ENCODE data around the gene FSTL5.

The FSTL5 gene

DNA sequence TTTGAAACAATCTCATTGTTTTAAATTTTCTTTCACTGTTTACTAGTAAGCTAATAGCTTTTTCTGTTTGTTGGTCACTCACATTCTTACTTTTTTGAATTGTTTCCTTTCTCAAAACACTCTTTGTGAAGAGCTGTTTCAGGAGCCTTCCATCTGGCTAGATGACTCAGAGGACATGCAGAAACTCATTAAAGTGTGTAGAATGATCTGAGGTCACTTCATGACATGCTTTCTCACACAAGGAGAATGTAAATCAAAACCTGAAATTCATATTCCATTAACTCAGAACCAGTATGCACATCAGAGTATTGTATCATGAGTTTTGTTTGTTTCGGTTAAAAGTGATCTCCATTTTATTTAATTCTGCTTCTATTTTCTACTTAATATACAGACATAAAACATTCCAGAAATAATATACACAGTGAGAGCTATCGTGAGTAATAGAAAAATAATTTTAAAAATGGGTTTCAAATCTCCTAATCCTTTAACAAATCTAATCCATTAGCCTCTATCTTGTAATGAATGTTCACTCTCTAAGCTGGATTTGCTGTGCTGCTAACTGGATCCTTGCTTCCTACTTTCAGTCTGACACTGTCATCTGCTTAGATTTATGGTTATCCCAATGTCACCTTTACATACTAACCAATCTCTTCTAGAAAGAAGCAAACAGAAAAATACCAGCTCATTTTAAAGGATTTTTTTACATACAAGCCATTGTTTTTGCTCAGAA is 449.6 kb downstream of the FSTL5 start:
- no peak for DNase-seq (ENCODE audit: low read depth, low spot score)

DNA sequence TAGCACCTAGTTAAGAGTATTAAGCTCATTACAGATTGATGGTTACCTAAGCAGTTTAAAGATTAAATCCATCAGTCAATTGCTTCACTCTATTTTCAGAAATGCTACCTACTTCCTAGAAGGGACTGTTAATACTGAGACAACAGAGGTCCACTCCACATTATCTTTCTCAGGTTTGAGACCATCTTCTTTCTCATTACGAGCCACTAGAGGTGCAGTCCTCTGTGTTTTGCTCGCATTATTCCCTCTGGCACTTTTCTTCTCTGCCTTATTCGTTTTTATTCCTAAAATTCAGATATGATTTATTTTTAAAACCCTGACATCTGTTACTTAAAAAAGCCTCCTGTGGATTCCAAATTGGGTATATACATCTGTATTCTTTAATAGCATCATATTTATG is 459.1 kb downstream of the FSTL5 start:
- DNase-seq (ENCODE audit: low read depth, low spot score): no peak

DNA sequence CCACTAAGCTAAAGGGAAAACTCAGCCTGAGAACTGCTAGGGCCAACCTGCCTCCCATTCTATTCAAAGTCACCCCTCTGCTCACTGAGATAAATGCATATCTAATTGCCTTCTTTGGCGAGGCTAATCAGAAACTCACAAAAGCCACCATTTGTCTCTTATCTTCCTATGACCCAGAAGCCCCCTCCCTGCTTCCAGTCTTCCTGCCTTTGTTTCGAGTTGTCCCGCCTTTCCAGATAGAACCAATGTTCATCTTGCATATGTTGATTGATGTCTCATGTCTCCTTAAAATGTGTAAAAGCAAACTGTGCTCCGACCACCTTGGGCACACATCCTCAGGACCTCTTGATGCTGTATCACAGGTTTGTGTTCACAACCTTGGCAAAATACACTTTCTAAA is 459.8 kb downstream of the FSTL5 start:
- no peak for DNase-seq (ENCODE audit: low read depth, low spot score)

DNA sequence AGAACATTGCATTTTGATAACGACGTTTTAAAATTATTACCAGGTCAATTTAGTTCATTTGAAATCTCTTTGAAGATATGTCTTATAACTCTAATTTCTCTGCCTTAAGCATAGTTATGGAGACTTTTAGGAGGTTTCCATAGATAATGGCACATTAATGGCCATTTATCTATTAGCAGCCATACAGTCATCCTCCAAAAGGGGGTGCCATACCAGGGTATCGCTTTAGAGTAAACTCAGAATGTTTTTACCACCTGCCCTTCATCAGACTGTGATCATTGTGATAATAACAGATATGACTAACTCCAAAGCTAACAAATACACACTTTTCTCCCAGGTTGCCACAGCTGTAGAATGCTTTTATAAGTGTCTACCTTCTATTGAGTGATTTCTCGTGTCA is 461.5 kb downstream of the FSTL5 start:
- DNase-seq (ENCODE audit: low read depth, low spot score): no peak

DNA sequence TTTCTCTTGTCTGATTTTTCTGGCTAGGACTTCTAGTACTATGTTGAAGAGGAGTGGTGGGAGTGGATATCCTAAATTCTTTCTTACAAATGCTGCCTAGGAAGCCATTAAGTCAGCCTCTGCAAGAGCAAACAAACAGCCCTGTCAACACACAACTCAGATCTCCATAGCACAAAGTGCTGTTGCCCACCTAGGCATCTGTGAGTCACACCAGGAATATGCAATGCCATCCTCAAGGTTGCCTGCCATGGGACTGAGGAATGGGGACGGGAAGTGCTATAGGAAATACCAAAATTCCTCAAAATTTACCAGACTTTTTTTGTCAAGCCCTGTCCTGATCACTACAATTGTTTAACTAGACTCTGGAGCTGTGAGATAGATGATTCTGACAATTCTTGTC is 466.9 kb downstream of the FSTL5 start:
- no peak for DNase-seq (ENCODE audit: low read depth, low spot score)

DNA sequence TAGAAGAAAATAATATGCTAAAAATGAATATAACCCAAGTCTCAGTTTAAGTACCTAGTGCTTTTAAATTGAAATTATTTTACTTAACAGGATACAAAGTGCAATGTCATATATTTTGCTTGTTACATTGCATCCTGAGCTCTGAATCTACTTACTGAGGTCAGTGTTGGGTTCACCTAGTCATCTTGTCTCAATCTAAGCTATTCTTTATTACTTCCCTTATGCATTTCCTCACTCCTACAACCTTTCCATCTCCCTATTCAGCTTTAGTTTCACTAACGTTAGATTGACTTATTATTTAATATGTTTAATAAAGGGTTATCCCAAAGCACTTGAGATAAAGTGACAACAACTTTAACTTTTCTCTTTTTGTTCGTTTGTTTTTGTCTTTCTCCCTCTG is 483.7 kb downstream of the FSTL5 start:
- DNase-seq (ENCODE audit: low read depth, low spot score): no peak

DNA sequence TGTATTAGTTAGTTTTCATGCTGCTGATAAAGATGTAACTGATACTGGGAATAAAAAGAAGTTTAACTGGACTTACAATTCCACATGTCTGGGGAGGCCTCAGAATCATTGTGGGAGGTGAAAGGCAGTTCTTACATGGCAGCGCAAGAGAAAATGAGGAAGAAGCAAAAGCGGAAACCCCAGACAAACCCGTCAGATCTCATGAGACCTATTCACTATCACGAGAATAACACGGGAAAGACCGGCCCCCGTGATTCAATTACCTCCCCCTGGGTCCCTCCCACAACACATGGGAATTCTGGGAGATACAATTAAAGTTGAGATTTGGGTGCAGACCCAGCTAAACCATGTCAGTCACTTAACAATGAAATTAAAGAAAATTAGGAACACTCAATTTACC is 499.1 kb downstream of the FSTL5 start:
- no peak for DNase-seq (ENCODE audit: low read depth, low spot score)

DNA sequence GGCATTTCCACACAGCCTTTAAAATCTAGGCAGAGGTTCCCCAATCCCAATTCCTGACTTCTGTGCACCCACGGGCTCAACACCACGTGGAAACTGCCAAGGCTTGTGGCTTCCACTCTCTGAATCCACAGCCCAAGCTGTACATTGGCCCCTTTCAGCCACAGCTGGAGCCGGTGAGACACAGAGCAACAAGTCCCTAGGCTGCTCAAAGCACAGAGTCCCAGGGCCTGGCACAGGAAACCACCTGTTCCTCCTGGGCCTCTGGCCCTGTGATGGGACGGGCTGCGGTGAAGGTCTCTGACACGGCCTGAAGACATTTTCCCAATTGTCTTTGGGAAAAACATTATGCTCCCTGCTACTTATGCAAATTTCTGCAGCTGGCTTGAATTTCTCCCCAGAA is 500.0 kb downstream of the FSTL5 start:
- DNase-seq (ENCODE audit: low read depth, low spot score): no peak

DNA sequence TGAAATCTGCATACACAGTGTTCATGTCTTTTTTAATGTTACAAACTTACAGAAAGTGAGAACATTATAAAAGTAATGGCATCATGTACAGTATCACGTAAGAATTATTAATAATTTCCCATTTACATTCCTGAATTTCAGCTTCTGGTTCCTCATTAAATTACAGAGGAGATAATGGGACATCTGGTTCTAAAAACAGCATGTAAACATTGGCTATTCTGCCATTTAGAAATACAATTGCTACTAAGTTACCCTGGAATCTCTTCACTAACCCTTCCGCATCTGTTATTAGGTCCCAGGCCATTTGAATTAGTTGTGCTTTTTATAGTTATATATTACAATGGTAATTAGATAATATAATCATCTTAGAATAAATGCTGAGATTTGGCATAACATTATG is 505.1 kb downstream of the FSTL5 start:
- no peak for DNase-seq (ENCODE audit: low read depth, low spot score)

DNA sequence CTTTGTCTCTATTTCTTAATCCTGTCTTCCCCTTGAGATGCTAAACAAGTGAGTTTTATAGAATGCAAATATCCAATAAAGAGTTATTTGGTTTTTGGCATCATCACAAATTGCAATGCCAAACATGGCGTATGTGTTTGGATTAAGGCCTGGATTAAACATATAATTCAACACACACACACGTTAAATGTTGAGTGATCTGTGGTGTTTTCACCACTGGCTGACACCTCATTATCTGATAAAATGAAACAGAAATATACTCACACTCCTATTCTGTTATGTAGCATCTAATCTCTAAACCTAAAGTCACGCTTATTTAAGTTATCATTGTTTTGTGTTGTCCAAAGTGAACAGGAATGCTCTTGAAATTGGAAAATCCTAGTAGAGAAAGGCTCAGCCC is 506.2 kb downstream of the FSTL5 start:
- DNase-seq (ENCODE audit: low read depth, low spot score): no peak

DNA sequence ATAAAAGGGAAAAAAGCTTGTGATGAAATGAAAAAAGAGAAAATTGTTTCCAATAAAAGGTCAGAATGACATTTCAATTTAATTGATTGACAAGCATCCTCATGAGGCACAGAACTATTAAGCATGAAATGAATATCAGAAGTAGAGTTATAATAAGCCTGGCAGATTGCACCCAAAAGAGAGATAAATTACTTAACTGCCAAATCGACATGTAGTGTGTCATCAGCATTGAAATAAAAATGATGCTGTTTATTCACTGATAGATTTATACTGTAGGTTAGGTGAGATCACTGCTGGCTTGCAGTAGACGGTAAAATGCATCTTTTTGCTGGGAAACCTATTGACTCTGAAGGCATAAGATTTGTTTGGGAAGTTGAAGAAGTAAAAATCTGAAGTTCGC is 507.2 kb downstream of the FSTL5 start:
- no peak for DNase-seq (ENCODE audit: low read depth, low spot score)

DNA sequence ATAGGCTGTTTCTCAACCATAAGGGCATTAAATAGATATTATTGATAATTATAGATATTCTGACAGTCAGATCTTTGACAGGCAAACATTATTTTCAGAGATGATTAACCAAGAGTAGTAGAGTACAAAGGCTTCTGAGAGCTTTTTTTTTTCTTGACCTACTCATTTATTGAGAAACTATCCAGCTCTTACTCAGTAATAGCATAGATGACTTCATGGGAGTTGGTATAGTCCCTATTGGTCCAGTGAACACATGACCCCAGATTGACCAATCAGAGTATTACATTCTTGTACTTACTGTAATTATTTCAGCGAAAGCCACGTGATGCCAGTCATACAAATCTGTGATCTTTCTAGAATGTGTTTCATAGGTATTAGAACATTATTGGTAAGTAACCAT is 508.7 kb downstream of the FSTL5 start:
- no peak for DNase-seq (ENCODE audit: low read depth, low spot score)

DNA sequence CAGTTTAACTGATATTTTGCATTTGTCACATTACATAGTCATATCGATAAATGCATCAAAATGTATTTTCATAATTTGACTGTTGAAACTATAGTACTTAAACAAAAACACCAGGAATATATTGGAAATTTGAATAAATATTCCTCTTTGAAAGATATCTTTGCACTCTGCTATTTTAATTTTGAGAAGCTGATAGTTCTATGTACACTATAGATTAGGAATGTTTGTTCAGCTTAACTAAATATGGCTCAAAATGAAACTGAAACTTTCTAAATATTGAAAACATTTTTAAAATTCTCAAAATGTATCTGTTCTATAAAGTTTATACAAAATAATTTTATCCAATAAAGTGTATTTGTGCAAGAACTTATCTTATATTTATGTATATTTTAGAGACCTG is 510.1 kb downstream of the FSTL5 start:
- DNase-seq (ENCODE audit: low read depth, low spot score): no peak

DNA sequence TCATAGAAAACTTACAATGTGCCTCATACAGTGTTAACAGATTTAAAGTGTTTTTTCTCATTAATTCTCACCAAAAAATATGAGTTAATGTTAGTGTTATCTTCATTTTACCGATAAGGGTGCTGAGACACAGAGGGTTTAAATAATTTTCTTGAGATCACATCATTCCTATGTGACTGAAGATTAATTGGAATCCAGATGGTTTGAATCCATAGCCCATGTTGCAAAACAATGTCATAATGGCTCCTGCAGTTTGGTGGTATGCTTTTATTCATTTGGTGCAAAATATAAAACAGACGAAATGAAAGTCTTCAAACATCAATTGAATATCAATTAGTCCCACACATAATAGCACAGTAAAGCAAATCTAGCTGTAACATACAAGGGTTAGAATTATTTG is 512.2 kb downstream of the FSTL5 start:
- DNase-seq (ENCODE audit: low read depth, low spot score): no peak

DNA sequence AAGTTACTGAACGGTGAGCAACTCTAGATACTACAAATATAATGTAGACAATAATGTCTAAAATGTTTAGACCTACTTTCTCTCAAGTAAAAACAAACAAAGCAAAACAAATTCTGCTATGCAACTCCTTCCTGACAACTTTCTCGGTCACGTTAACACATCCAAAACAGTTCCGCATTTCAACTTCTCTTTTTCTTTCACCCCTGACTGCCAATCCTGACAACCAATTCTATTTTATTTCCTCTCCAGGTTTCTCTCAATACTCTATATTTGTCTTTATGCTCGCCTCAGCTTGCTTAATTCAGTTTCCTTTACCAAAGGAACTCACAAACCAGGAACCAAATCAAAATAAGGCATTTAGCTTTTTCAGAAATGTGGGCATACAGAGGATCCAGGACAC is 513.0 kb downstream of the FSTL5 start:
- DNase-seq (ENCODE audit: low read depth, low spot score): no peak

DNA sequence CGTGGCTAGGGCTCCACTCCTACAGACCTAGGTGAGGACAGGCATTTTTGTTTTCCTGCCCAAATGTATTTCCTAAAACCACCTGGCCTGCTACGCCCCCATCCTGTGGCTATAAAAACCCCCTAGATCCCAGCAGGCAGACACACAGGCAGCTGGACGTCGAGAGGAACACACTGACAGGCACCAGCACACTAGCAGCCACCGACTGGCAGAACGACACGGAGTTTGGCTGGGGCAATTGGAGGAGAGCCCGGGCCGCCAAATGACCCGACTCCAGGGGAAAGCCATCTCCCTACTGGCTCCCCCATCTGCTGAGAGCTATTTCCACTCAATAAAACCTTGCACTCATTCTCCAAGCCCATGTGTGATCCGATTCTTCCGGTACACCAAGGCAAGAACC is 516.0 kb downstream of the FSTL5 start:
- DNase-seq (ENCODE audit: low read depth, low spot score): no peak

DNA sequence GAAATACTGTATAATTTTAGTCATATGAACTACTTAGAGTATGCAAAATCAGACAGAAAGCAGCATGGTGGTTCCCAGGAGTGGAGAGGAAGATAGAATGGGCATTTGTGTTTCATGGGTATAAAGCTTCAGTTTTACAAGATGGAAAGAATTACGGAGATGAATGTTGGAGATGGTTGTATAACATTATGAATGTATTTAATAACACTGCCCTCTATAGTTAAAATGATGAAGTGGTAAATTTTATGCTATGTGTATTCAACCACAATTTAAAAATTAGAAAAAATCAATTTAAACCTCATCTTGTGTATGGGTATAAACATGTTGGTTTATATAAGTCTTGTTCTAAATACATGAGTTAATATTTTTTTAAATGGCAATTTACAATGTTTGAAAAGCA is 521.1 kb downstream of the FSTL5 start:
- no peak for DNase-seq (ENCODE audit: low read depth, low spot score)

DNA sequence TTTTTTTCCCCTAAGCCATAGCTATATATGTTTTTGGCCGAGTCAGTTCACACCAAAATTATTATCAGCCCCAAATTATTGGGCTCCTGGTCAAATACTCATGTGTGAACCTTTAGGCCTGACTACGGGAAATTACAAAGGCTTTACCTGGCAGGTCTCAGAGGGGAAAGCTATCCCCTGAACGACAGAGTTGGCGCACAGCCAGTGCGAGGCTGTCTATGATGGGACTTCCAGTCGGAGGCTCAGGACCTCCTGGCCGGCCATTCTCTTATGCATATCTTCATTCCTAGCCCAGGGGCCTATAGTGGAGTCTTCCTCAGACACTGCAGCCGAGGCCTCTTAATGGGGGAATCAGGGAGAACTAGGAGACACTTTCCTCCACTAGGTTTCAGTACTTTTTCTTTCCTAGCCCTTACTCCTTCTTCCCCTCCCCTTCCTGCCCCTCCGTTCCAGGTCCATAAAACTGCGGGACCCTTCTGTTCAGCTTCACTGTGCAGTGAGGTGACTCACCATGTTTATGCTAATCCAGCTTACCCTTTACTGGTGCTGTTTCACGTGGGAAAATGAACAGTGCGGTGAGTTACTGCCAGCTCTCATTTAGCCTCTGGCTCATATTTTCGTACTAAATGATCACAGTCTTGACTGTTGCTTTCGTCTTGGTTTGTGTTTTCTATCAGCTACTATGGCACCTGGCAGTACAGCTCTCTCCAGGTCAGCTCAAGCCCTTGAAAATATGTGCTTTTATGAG is 533.9 kb downstream of the FSTL5 start:
- DNase-seq (ENCODE audit: low read depth, low spot score): no peak

DNA sequence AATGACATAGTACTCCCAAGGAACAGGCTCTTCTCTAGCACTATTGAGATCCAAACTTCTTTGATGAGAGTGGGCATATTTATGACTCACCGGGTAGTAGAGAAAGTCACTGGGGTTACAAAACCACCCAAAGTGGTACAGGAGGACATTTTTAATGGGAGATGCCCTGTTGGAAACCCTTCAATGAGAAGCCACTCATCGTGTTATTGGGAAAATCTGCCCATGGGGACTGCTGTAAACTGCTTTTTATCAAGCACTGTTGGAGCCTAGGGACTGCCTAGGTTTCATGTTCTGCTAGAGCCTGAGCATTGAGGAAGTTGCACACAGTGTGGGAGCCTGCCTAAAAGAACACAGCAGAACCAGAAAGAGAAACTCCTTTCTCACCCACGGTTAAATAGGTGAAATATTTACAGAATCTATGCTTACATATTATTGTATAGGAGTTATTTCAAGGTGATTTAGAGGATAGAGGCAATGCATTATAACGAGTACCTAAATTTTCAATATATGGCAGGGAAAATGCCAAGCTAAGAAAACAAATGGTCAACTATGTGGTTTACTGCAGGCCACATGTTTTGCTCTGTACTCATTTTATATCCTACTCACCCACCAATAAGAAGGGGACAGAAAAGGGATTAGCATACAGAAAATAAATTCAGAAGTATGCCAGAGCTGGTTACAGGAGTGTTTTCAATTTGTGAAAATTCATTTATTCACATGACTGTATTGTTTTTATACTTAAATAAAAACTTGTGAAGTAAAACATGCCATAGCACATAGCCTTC is 559.1 kb downstream of the FSTL5 start:
- DNase-seq (ENCODE audit: low read depth, low spot score): no peak

DNA sequence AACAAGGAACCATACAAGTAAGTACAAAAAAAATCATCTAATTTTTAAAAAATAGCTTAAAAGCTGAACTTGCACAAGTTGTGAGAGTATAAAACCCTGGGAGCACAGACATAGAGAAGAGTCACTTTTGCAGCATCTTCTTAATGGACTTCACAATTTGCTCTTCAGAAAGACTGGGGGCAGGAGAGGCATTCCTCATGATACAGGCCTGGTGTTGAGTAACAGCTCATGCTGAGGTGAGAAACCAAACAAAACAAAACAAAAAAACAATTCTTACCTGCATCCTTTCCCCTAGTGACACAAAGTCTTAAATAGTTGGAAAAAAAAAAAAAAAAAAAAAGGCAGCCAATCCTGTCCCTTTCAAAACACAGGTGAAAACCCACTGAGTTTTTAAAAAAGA is 562.8 kb downstream of the FSTL5 start:
- DNase-seq (ENCODE audit: low read depth, low spot score): no peak

DNA sequence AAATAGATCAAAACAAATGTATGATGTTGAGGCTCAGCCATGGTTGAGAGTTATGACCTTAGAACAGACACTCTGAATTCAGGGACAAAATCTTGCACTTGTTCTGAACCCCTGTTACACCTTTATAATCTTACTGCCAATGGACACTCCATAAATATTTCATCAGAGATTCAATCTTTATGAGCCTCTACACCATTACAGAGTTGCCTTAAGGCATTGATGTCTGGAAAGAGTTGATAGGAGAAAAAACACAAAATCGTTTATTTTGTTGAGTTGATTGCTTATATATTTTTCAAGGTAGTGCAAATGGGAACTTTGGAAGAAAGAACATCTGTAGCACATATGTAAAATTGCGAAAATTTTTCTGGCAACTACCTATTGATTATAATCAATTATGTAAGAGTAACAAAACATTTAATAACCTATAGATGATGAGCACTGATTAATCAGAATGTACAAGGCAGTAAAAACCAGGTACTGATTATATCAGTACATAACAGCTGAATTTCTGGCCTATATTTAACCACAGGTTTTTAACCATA is 568.5 kb downstream of the FSTL5 start:
- no peak for DNase-seq (ENCODE audit: low read depth, low spot score)

DNA sequence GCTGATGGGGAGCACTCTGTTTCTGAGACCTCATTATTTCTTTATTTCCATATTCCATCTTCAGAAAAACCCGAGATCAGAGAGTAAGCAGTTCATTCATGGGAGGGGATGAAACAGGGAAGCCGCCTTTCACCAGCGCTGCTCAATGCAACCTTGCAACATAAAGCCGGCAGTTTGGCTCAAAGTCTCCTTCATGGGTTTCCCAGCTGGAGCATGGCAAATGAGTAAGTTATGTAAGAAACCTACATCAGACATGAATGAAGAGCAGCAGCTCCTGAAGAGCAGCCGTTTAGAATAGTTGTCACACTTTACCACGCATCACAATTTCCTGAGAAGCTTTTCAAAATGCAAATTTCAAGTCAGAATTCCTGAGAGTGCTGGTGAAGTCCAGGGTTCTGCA is 578.8 kb downstream of the FSTL5 start:
- no peak for DNase-seq (ENCODE audit: low read depth, low spot score)

DNA sequence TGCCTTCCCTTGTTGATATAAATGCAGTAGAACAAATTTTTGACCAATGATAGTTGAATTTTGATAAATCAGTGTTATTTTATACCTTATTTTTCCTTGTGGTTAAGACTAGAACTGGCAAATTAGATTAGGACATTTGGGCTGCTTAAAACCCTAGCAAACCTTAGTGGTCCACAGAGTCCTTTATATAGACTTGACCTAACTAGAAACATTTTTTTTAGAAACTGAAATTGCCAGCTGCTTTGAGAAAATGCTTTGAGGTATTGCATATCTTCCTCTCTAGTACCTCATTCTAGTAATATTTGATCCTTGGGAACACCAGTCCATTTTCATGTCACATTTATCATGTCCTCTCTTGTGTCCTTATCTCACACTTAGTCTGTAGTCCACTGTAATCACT is 580.3 kb downstream of the FSTL5 start:
- DNase-seq (ENCODE audit: low read depth, low spot score): no peak
